GM08714 (cell line): ENCODE measurements around the gene ARR3.
"Not testable (repeated sequence)": the region's sequence is repeated elsewhere in the genome, so short reads cannot be mapped to it uniquely, and the experiment has no call there.

Experiments
- H3K4me3 ChIP-seq: fragments of 200-500 bp; sonication (Bioruptor generic); 2 replicates; pipeline ENCODE4 v1.5.1; 2014; ENCODE audit warnings: mild to moderate bottlenecking, low read length, inconsistent platforms
- ZNF274 ChIP-seq: IDR thresholded peaks from 2 replicates; pipeline ENCODE4 v1.6.1; 2012; ENCODE audit warnings: mild to moderate bottlenecking, low read depth, low read length

ARR3 gene

DNA sequence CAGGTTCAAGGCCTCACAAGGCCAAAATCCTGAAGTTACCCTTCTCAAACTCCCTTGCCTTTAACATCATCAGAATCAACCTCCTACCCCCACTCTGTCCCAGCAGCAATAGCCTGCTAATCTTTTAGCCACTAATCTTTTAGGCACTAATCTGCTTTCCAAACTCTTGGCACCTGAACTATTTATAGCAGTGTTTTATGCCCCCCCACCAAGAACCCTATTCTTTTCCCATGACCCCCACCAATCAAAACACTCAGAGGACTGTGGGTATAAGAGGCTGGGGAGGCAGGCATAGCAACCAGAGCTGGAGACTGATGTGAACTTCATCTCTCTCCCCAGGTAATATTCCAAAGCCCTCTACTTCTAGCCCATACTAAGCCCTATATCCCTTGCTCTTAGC, at the start of gene ARR3:
Gene ARR3 (plus strand): TSS at position 301 of the 400 bp plus-strand sequence. CDS start 1,052 bp downstream, outside the sequence.
- TF ChIP-seq ZNF274 = no peak
- H3K4me3 ChIP-seq = no peak within 1 kb of the TSS

DNA sequence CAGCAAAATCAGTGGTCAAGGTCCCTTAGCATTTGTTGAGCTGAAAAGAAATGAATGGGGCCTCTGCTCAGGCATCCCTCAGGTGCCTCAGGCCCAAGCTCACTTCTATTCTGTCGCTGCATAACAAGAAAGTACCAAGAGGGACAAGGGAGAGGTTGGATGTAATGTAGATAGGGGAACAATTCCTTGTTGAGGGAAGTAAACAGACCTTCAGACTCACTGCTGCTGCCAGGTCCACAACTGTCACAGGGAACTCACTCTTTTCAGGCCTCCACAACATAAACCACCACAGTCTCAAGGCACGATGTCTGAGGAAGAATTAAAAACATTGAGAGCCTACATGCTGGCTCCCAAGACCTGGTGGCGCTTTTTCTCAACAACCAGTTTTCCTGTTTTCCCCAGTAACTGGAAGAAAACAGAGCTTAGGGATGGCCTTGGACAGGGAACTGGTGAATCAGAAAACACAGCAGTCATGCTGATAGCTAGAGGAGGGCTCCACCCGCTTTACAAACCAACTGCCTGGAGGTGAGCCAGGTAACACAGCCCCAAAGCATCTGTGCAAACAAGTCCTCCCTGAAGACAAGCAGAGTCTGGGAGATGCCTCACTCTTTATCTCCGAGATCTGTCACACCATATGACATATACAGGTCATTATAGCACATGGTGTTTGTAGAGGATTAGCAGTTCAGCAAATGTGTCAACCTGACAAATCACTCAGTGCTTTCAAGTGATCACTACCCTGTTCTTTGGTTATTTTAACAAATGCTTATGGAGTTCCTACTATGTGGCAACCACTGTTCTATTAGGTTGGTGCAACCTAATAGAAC, 48.0 kb upstream of the ARR3 start:
- H3K4me3 ChIP-seq = no peak overlapping the region
- TF ChIP-seq ZNF274 = no peak

DNA sequence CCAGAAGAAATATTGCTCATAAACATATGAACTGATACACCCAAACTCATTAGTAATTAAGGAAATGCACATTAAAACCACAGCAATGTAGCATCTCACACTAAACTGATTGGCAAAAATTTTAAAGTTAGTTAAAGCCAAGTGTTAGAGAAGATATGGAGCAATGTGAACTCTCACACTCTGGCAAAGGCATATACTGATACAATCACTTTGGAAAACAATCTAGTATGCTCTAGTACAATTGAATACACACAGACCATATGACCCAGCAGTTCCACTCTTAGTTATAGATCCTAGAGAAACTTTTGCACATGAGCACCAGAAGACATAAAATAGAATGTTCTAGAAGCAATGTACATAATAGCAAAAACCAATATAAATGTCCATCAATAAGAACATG, 42.1 kb upstream of the ARR3 start:
- no peak overlapping the region for H3K4me3 ChIP-seq
- TF ChIP-seq ZNF274 = no peak

DNA sequence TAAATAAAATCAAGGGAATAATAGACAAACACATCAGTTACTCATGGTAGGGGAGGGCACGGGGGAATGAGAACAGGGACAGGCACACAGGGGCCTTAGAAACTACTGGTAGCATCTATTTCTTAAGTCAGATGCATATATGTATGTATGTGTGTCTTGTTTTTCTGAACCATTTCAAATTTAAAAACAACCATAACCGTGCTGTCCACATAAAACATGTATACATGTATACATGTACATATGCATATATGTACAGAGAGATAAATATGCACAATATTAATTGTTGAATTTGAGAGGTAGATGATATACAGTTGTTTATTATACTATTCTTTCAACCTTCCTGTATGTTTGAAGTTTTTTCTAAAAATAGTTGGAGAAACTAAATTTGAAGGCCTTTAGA, 41.4 kb upstream of the ARR3 start:
- TF ChIP-seq ZNF274 = no peak
- H3K4me3 ChIP-seq = no peak overlapping the region

DNA sequence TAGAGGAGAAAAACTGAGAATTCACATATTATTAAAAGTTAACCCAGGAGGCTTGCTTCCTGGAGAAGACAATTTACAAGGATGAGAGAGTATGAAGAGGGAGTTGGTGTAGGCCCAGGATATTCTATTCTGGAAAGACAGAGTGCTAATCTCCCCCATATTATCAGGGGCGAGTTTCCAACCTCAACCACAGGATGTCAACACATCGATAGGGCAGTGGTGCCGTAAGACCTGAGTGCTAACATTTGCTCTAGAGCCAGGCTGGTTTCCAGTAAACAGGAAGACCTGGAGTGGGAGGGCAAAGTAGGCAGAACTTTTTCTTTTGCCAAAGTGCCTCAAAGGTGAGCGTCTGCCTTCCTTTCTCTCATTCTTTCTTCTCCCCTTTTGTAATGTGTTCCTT, 36.5 kb upstream of the ARR3 start:
- no peak overlapping the region for H3K4me3 ChIP-seq
- TF ChIP-seq ZNF274 = no peak

DNA sequence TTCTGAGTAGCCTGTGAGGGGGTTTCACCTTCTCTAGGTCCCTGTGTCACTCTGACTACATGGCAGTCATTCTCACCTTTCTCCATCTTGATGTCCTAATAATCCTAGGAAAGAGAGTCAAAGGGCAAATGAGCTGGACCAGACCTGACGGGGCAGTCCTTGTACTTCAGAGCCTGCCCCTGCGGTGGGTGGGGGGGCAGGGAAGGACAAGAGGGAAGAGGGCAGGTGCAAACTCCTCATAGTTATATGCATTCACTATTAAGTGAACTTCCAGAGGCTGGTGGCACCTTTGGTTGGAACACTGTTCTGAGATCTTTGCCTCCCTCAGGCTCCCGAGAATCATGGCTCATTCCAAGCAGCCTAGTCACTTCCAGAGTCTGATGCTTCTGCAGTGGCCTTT, 33.8 kb upstream of the ARR3 start, which contains the start of gene AWAT1:
Gene AWAT1 (plus strand): TSS at position 301 of the 400 bp plus-strand sequence. CDS start 41 bp downstream, at position 342.
- no peak within 1 kb of the TSS for H3K4me3 ChIP-seq
- TF ChIP-seq ZNF274 = no peak

DNA sequence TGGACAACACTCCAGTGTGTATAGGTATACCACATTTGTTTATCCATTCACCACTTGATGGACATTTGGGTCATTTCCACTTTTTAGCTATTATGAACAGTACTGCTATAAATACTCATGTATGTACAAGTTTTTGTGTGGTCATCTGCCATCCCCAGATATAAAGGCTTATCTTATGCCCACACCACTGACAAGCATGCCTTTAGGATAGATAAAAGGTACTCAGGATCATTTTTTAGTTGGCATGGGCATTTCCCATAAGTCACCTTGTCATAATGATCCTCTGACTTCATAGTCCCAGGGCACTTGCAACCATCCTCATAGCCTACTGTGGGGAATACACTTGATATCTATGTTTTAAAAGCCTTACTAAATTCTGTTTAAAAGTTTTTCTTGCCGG, 27.4 kb upstream of the ARR3 start:
- no peak for TF ChIP-seq ZNF274

DNA sequence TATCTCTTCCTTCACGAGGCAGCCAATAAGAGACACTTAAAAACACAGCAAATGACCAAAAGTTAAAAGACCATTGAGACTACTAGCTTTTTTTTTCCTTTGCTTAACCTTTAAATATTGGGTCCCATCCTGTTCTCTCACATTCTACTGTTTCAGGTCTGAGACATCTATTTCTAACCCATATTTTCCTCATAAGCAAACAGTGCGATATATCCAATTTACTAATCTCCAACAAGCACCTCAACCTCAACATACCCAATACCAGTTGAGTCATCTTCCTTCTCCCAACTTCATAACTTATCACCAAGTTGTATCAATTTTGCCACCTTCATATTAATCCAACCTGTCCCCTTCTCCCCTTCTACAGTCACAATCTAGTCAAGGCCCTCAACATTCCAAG, 26.6 kb upstream of the ARR3 start:
- H3K4me3 ChIP-seq = no peak overlapping the region
- TF ChIP-seq ZNF274 = no peak

More for the DNA sequence above, 27.4 kb upstream of the ARR3 start:
- no peak overlapping the region for H3K4me3 ChIP-seq

DNA sequence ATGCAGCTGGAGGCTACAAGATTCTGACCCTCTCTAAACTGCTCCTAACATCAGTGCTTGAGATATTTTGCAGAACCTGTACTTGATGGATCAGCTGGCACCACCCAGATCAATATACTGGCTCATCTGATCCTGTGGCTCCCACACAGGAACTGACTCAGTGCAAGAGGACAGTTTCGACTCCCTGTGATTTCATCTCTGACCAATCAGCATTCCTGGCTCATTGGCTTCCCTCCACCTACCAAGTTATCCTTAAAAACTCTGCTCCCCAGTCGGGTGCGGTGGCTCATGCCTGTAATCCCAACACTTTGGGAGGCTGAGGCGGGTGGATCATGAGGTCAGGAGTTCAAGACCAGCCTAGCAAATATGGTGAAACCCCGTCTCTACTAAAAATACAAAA, 24.5 kb upstream of the ARR3 start:
- H3K4me3 ChIP-seq = not testable (repeated sequence)

DNA sequence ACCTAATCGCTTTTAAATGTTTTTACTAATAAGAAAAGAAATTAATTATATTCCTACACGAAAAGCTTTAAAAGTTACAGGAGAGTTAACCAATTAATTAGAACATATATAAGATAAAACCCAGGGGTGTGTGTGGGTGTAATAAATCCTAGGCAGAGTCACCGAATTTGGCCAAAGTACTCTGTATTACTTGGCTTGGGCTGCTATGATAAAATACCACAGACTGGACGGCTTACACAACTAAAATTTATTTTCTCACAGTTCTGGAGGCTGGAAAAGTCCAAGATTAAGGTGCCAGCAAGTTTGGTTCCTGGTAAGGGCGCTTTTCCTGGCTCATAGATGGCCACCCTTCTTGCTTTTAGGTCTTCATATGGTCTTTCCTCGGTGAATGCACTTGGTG, 23.3 kb upstream of the ARR3 start:
- H3K4me3 ChIP-seq = no peak overlapping the region
- no peak for TF ChIP-seq ZNF274

DNA sequence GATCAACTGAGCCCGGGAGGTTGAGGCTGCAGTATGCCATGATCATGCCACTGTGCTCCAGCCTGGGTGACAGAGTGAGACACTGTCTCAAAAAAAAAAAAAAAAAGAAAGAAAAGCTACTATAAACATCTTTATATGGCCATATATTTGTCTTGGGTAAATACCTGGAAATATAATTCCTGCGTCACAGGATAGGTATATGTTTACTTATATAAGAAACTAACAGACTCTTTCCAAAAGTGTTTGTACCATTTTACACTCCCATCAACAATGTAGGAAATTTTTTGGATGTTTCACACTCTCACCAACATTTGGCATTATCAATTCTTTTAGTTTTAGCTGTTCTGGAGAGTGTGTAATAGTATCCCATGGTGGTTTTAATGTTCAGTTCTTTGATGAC, 20.9 kb upstream of the ARR3 start:
- no peak for TF ChIP-seq ZNF274
- H3K4me3 ChIP-seq = no peak overlapping the region

DNA sequence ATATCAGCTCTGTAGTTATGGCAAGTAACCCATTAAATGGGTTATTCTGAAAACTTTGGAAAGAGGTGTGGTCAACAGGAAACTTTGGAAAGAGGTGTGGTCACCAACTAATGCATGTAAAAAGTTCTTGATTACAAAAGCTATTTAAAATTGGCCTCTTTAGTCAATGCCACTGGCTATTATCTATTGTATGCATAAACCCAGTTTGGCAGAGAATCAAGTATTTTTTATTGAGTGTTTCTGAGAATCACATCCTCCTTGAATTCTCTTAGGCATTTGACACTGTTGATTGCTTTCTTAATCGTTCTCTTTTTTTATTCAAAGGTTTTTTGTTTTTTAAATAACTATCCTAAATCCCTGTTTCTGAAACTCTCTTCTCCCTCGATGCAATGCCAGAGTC, 15.6 kb upstream of the ARR3 start:
- H3K4me3 ChIP-seq = no peak overlapping the region
- TF ChIP-seq ZNF274 = no peak

DNA sequence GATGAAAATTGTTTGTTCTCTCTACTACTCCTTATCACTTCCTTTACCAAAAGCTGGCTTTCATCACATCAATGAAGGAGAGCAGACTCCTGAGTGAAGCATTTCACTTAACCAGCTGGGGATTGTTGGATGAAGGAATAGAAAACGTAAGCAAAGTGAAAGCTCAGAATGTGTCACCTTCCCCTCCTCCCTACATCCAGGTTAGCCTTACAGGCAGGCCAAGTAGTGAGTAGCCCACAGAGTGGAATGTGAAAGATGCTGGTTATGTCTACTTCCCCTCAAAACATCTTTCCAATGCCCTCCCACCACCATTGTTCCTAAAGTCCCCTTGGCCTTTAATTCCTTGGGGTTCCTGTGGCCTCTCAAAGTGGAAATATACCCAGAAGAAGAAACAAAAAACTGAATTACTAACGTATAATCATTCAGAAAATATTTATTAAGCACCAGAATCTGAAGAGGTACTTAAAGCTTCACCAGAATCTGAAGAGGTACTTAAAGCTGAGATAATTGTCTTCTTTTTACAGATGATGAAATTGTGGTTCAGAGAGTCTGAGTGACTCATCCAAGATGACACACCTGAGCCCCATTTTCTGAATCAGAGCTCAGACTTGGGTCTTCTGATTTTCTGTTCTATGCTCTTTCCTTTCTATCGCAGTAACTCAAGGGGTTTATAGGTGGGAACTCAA, 14.6 kb upstream of the ARR3 start:
- H3K4me3 ChIP-seq = no peak overlapping the region
- TF ChIP-seq ZNF274 = no peak

DNA sequence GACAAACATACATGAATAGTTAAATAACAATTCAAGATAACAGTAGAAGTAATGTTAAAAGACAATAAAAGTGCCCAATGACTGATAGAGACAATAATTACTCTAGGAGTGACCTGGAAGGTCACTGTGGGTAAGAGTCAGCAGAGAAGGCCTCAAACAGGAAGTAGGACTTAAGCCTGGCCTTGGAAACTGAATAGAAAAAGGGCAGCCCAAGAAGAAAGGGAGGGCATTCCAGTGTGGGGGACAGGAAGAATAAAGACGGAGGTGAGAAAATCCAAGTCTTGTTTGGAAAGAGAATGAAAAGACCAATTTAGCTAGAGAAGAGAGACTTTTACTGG, 14.1 kb upstream of the ARR3 start:
- no peak overlapping the region for H3K4me3 ChIP-seq
- no peak for TF ChIP-seq ZNF274

DNA sequence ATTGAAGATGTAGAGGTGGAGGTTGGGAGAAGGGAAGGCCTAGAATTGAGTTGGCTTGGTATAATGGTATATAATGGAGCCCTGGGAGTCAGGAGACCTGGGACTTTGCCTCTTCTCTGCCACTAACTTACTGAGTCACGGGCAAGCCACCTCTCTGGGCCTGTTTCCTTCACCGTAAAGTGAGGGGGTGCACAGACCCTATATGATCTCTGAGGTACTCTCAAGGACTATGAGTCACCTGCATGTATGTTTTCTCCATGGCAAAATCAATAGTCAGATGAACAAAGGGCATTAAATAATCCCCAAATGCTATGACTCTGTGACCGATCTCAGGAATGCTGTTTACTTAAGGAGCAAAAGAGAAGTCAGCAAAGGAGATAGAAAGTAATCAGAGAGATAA, 13.2 kb upstream of the ARR3 start:
- no peak for TF ChIP-seq ZNF274
- no peak overlapping the region for H3K4me3 ChIP-seq
